HG02885 (cell line): ENCODE results near the gene KNTC1.
"Not testable (repeated sequence)": the region's sequence is repeated elsewhere in the genome, so short reads cannot be mapped to it uniquely, and the experiment has no call there.

ENCODE experiments used
- ATAC-seq: cut with Tn5 transposase; IDR thresholded peaks from one replicate; pipeline ENCODE4 v1.9.1; 2021; ENCODE audit warnings: mild to moderate bottlenecking; ENCODE audit not compliant: unreplicated experiment, poor library complexity

KNTC1 gene

DNA sequence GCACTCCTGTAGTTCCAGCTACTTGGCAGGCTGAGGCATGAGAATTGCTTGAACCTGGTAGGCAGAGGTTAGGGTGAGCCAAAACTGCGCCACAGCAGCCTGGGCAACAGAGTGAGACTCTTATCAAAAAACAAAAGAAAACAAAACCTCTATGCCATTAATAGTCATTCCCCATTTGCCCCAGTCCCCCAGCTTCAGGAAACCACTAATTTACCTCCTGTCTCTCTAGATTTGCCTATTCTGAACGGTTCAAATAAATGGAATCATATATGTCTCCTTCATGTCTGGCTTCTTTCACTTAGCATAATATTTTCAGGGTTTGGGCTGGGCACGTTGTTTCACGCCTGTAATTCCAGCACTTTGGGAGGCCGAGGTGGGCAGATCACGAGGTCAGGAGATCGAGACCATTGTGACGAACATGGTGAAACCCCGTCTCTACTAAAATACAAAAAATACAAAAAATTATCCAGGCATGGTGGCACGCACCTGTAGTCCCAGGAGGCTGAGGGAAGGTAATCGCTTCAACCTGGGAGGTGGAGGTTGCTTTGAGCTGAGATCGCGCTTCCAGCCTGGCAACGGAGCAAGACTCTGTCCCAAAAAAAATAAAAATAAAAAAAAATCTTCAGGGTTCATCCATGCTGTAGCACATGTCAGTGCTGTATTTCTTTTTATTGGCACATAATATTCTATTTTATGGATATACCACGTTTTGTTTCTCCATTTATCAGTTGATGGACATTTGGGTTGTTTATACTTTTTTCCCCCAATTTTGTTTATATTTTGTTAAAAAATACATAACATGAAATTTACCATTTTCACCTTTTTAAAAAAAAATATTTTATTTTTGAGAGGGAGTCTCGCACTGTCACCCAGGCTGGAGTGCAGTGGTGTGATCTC, 31.9 kb downstream of the KNTC1 start:
- ATAC-seq = peak; percentile 49

DNA sequence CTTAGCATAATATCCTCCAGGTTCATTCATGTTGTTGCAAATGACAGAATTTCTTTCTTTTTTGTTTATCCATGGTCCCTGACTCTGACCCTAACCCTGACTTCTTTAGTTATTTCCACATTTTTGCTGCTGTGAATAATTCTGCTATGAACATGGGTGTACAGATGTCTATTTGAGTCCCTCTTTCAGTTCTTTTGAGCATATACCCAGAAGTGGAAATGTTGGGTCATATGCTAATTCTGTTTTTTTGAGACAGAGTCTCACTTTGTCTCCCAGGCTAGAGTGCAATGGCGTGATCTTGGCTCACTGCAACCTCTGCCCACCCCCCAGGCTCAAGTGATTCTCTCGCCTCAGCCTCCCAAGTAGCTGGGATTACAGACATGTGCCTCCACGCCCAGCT, 33.1 kb downstream of the KNTC1 start:
- no peak for ATAC-seq

DNA sequence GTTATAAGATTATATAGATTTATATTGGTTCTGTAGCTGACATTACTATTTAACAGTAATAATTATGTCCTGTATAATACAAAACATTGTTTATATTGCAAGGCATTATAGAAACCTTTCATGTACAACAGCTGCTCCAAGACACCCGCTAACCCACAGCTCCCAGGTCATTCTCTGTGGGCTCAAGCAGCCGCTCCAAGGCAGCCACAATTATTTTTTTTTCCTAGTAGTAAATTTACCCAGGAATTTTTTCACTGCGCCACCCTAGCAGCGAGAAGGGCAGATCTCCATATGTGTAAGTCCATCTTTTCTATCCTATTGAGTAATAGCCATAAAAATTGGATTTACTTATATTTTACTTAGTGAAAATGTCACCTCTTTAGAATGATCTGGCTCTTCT, 36.3 kb downstream of the KNTC1 start:
- no peak for ATAC-seq

DNA sequence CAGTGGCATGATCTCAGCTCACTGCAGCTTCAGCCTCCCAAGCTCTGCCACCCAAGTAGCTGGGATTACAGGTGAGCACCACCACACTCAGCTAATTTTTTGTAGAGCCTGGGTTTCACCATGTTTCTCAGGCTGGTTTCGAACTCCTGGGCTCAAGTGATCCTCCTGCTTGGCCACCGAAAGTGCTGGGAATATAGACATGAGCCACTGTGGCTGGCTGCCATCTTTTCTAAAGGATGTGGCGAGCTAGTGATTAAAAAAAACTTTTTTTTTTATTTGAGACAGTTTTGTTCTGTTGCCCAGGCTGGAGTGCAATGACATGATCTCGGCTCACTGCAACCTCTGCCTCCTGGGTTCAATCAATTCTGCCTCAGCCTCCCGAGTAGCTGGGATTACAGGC, 39.8 kb downstream of the KNTC1 start:
- ATAC-seq = not testable (repeated sequence)

DNA sequence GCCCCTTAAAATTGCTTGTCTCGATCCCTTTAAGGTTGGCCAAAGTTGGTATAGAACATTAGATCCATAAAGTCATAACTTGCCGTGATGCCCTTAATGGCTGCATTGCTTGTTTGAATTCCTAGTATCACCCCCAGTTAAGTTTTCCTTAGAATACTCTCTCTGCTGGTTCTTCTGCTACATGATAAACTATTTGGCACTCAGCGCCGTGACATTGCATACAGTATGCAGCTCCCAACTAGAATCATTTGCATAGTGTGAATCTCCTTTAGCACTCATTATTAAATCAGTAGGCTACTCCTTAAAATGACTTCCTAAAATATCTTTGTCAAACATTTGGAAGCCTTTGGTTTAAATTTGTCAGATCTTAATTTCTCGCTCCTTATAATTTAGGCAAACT, 42.2 kb downstream of the KNTC1 start:
- ATAC-seq = no peak

DNA sequence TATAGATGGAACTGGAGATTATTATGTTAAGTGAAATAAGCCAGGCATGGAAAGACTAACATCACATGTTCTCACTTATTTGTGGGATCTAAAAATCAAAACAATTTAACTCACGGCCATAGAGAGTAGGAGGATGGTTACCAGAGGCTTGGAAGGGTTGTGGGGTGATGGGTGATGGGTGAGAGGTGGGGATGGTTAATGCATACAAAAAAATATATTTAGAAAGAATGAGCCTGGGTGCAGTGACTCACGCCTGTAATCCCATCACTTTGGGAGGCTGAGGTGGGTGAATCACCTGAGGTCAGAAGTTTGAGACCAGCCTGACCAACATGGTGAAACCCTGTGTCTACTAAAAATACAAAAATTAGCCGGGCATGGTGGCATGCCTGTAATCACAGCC, 43.0 kb downstream of the KNTC1 start:
- ATAC-seq = not testable (repeated sequence)

DNA sequence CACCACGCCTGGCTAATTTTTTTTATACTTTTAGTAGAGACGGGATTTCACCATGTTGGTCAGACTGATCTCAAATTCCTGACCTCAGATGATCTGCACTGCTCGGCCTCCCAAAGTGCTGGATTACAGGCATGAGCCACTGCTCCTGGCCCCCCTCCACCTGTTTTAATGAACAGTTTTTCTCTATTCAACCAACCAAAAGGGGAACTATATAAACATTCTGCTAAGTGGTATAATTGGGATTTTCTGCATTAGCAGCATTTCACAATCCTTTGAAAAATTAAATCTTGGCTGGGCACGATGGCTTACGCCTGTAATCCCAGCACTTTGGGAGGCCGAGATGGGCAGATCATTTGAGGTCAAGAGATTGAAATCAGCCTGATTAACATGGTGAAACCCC, 44.8 kb downstream of the KNTC1 start:
- ATAC-seq = no peak

DNA sequence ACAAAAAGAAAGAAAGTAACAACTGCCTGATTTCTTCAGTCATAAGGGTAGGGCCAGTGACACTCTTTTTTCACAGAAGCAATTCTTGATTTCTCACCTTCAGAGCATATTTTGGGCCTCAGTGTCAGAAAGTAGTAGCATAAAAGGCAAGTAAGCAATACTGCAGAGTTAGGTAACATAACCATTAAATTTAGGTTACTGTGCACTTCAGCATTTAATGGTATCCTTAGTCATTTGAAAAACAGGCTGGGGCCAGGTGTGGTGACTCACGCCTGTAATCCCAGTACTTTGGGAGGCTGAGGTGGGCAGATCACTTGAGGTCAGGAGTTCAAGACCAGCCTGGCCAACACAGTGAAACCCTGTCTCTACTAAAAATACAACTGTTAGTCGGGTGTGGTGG, 56.2 kb downstream of the KNTC1 start:
- not testable (repeated sequence) for ATAC-seq

DNA sequence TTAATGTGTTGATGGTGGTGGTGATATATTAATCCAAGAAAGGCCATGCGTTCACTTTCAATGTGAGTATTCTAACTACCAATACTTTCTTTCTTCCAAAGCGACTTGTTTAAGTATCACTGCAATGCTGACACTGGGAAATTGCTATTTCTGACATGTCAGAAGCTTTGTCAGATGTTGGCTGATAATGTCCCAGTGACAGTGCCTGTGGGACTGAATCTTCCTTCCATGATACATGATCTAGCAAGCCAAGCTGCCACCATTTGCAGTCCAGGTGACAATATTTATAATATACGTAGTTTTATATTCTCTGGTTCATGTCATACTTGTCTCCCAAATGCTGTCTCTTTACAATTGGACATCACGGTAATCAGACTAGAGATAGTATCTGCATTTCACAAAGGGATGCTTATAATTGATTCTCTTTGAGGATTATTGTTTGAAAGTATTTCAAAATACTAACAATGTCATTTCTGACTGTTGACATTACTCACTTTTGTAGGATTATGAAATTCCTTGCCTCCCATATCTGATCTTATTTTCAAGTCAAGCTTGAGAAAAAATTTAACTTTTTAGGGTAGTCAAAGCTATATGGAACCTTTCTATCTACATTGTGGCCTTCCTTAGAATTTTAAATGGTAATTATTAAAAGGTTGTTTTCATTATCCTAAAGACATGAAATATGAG, 57.3 kb downstream of the KNTC1 start:
- no peak for ATAC-seq

DNA sequence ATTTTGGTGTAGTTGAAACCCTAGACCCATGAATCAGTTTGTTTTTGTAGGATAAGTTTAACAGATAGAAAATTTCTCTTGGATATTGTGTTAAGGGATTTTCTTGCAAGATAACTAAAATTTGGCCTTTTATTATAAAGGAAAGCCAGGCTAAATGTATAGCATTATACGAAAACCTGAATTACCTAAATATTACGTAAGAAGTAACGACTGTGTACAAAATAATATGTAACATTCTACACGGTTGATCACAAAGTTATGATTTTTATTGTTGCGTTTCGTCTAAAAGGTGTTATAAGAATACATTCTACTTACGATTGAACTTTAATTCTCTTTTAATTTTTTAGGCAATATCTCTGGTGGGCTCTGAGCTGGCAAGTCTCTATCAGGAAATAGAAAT, 63.9 kb downstream of the KNTC1 start:
- no peak for ATAC-seq

DNA sequence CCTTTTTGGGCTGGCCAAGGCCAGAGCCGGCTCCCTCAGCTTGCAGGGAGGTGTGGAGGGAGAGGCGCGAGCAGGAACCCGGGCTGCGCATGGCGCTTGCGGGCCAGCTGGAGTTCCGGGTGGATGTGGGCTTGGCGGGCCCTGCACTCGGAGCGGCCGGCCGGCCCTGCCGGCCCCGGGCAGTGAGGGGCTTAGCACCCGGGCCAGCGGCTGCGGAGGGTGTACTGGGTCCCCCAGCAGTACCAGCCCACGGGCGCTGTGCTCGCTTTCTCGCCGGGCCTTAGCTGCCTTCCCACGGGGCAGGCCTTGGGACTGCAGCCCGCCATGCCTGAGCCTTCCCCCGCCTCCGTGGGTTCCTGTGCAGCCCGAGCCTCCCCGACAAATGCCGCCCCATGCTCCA, 64.9 kb downstream of the KNTC1 start:
- not testable (repeated sequence) for ATAC-seq

DNA sequence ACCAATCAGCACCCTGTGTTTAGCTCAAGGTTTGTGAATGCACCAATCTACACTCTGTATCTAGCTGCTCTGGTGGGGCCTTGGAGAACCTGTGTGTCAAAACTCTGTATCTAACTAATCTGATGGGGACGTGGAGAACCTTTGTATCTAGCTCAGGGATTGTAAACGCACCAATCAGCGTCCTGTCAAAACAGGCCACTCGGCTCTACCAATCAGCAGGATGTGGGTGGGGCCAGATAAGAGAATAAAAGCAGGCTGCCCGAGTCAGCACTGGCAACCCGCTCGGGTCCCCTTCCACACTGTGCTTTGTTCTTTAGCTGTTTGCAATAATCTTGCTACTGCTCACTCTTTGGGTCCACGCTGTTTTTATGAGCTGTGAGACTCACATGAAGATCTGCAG, 65.5 kb downstream of the KNTC1 start:
- not testable (repeated sequence) for ATAC-seq

DNA sequence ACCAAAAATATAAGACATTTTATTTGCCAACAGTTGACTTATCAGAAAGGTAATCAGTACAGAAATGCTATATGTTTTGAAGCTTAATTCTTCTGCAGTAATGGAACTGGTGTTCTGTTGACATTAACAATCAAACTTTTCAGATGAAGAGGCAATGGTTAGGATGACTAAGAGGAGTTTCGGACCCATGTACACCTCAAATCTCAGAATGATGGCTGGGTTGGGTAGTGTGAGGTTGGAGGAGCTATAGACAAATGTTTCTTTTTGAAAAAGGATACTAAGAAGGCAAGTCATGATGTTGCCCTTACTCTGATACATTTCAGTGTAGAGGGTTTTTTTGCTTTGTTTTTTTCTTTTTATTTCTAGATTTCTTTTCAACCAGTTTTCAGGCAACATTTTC, 66.9 kb downstream of the KNTC1 start:
- ATAC-seq = no peak

DNA sequence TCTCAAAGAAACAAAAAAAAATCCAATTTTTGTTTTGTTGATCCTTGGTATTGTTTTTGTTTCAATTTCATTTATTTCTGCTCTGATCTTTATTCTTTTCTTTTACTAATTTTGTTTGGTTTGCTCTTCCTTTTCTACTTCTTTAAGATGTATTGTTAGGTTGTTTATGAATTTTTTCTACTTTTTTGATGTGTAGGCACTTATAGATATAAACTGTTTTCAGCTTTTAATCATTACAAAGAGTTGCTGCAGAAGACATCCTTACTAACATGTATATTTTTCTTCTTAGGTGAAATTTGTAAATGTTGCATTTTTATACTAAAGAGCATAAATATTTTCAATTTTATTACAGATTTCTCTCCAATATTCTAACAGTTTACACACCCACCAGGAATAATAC, 69.8 kb downstream of the KNTC1 start:
- ATAC-seq = no peak

DNA sequence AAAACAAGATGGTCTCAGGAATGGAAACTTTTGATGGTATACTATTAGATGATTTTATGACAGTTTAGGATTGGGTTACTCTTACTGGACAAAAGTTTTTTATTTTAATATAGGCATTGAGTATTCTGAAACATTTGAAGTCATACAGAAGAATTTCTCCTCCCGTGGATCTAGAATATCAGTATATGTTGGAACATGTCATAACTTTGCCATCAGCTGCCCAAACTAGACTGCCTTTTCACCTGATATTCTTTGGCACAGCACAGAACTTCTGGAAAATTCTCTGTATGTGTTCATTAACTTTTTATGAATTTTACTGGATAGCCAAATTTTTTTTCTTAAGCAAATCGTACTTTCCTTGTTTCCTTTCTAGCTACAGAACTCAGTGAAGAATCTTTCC, 75.4 kb downstream of the KNTC1 start:
- ATAC-seq = no peak

DNA sequence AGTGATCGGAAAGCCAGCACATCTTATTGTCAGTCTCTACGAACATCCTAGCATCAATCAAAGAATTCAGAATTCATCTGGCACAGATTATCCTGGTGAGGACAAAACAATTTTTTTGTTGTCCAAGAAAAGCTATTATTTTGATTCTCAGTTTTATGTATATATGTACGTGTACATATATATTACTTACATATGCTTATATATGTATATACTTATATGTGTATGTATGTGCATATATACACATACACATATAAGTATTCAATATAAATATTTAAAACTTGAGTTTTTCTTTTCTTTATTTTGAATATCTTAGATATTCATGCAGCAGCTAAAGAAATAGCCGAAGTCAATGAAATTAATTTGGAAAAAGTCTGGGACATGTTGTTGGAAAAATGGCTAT, 77.9 kb downstream of the KNTC1 start:
- ATAC-seq = no peak

DNA sequence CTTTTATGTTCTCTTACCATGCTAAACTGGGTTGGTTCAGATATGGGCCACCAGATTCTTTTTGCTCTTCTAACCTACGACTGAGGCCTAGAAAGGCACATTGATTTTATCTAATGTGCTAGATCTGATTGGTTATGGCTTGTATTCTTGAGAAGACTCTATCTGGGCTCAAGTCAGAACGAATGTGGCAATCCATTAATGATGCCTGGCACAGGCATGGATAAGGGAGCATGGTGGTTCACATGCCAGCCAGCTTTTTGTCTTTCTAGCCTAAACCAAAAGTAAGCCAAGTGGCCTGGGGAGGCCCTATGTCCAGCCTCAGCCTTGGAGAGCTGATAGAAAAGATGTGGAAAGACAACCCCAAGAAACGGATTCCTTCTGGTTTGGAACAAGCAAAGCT, 82.7 kb downstream of the KNTC1 start:
- ATAC-seq = no peak

DNA sequence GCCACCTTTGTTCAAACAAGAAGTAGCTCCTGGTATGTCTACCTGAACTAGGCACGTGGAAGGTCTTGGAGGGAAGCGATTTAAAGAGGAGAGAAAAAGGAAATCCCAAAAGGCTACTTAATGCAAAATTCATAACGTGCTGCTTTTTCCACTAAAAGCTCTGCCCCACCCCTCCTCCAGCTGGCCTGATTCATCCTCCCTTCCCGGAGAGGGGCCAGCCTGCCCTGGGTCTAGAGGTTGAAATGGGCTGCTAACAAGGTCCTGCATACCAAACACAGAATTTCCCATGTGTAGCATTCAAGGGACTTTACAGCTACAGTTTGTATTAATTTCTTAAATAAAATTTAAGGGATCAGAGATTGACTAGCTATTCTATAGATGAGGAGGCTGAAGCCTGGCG, 83.2 kb downstream of the KNTC1 start:
- no peak for ATAC-seq

DNA sequence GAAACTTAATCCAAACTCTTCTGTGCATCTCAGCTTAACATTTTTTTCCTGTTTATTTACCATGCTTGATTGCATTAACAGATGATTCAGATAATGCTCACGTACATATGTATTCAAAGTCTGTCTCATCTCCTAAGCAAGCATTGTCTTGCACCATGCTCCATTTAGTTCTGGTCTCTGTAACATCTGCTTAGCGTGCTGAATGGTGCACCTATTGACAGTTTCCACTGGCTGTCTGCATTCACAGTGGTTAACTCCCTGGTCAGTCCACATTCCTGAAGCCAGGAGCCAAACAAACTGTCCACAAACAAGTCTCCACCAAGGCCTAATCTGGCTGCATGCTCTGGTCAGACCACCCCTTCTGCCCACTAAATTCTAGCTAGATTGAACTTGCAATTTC, 83.9 kb downstream of the KNTC1 start:
- no peak for ATAC-seq

DNA sequence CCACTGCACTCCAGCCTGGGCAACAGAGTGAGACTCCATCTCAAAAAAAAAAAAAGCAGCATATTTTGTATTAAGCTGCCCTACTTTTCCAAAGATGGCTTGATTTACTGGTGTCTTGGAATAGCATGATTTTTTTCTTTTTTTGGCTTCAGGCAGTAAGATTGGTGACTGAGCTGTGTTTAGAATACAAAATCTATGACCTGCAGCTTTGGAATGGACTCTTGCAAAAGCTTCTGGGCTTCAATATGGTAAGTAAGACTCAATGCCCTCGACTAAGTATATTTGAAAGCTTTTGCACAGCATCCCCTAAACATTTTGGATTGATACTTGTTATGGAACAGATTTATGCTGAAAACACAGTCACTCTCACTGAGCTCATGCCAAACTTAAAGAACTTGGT, 87.8 kb downstream of the KNTC1 start:
- no peak for ATAC-seq

DNA sequence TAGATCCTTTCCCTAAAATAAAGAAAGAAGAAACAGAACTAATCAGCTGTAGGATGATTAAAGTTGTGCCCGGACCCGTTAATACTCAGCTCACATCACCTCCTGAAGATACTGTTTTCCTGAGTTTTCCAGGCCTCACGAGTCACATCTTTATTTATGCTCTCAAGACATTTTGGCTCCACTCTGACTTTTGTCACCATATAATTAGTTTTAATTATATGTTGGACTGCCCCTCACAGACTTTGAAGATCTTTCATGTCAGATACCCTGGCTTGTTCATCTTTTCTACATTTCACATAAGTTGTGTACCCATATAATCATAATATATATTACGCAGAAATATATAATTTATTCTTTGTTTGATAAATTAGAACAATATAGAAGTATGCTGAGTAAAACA, 88.7 kb downstream of the KNTC1 start:
- ATAC-seq = no peak

DNA sequence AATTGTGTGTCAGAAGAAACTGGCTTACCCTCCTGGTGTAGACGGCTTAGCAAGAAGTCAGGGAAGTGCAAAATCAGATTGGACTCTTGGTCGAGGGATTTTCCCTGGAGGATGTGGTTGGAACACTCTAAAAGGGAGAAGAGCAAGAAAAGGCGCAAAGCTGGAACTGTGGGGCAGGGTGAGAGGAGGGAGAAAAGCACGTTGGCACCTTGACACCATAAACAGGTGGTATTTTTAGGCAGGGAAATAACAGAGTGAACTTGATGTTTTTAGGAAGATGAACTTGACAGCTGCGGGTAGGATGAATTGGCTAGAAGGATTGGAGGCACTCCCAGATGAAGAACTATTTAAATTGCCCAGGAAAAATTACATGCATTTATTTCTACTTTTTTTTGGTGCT, 108.4 kb downstream of the KNTC1 start:
- ATAC-seq = no peak
